Measurements from ENCODE around the gene TTC34. TPM values are rescaled to one million over a fixed set of nuclear protein-coding genes. Genes with fewer than 3 reads are reported as not detected.

The TTC34 gene
- total RNA-seq, 1 experiment from 2014 or later, result 0.79 TPM

DNA sequence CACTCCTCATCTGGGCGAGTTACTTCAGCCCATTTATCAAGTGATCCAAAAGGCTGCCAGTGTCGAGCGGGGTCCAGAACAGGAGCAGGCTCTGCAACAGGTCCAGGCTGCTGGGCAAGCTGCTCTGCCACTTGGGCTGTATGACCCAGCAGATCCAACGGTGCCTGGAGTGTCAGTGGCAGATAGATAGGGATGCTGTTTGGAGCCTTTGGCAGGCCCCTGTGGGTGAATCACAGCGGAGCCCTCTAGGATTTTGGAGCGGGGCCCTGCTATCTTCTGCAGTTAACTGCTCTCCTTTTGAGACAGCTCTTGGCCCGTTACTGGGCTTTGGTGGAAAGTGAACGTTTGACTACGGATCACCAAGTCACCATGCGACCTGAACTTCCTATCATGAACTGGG is 176.2 kb downstream of the TTC34 start:
- H3K36me3 ChIP-seq (ENCODE audit: control insufficient read depth, insufficient read depth, low read length), result no peaks in the 10 kb centered on the region
- H3K27me3 ChIP-seq (replicated peaks; ENCODE audit: control insufficient read depth, insufficient read depth, low read length), result no peaks in the 10 kb centered on the region
- no peaks in the 10 kb centered on the region for H3K36me3 Mint-ChIP-seq (ENCODE audit: insufficient read depth, unreplicated experiment)
- no peaks in the 10 kb centered on the region for H3K4me1 ChIP-seq
- H3K9me3 ChIP-seq, result no peaks in the 10 kb centered on the region
- intact Hi-C loops (cut with micrococcal nuclease; ENCODE audit: unreplicated experiment), result no loop called here
- POLR2A ChIA-PET, result no interaction called here
- H3K4me3 ChIP-seq (ENCODE audit: low read depth, low read length), result no peak overlapping the region
- no peak overlapping the region for H3K27ac Mint-ChIP-seq (ENCODE audit: unreplicated experiment)
- BruUV-seq (replicated peaks), result no TSS peak
- no peaks in the 10 kb centered on the region for H3K4me1 Mint-ChIP-seq (ENCODE audit: low read depth, unreplicated experiment)
- H3K4me3 Mint-ChIP-seq (ENCODE audit: unreplicated experiment), result no peak overlapping the region
- CTCF ChIA-PET, result no interaction called here
- DNase-seq, result no peak
- peaks cover 2% of the 10 kb centered on the region for H3K9me3 Mint-ChIP-seq (ENCODE audit: unreplicated experiment)
- peaks cover 10% of the 10 kb centered on the region for H3K27me3 Mint-ChIP-seq (ENCODE audit: insufficient read depth, unreplicated experiment)
- TF ChIP-seq, protein P1, sequence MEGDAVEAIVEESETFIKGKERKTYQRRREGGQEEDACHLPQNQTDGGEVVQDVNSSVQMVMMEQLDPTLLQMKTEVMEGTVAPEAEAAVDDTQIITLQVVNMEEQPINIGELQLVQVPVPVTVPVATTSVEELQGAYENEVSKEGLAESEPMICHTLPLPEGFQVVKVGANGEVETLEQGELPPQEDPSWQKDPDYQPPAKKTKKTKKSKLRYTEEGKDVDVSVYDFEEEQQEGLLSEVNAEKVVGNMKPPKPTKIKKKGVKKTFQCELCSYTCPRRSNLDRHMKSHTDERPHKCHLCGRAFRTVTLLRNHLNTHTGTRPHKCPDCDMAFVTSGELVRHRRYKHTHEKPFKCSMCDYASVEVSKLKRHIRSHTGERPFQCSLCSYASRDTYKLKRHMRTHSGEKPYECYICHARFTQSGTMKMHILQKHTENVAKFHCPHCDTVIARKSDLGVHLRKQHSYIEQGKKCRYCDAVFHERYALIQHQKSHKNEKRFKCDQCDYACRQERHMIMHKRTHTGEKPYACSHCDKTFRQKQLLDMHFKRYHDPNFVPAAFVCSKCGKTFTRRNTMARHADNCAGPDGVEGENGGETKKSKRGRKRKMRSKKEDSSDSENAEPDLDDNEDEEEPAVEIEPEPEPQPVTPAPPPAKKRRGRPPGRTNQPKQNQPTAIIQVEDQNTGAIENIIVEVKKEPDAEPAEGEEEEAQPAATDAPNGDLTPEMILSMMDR (IDR thresholded peaks at IDR 0.05; ENCODE audit: insufficient read depth in 1 of 2, low read depth in 1 of 2, low read length in 1 of 2, severe bottlenecking in 1 of 2, unreplicated experiment in 1 of 2), result no peak

DNA sequence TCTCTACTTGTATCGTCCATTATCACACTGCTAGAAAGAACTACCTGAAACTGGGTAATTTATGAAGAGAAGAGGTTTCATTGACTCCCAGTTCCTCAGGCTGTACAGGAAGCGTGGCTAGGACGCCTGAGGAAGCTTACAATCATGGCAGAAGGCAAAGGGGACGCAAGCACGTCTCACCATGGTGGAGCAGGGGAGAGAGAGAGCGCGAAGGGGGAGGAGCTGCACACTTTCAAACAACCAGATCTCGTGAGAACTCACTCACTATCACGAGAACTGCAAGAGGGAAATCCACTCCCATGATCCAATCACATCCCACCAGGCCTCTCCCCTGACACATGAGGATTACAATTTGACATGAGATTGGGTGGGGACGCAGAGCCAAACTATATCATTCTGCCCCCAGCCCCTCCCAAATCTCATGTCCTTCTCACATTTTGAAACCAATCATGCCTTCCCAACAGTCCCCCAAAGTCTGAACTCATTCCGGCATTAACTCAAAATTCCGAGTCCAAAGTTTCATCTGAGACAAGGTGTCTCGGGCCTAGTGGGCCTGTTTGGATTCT is 176.7 kb downstream of the TTC34 start:
- DNase-seq, result no peak
- POLR2A ChIA-PET, result no interaction called here
- no peaks in the 10 kb centered on the region for H3K36me3 ChIP-seq (ENCODE audit: control insufficient read depth, insufficient read depth, low read length)
- H3K4me1 ChIP-seq, result no peaks in the 10 kb centered on the region
- no peaks in the 10 kb centered on the region for H3K9me3 ChIP-seq
- no peaks in the 10 kb centered on the region for H3K4me1 Mint-ChIP-seq (ENCODE audit: low read depth, unreplicated experiment)
- H3K9me3 Mint-ChIP-seq (ENCODE audit: unreplicated experiment), result peaks cover 7% of the 10 kb centered on the region
- H3K27ac Mint-ChIP-seq (ENCODE audit: unreplicated experiment), result no peak overlapping the region
- H3K4me3 ChIP-seq (ENCODE audit: low read depth, low read length), result no peak overlapping the region
- CTCF ChIA-PET, result no interaction called here
- TF ChIP-seq, protein P1 (IDR thresholded peaks at IDR 0.05; ENCODE audit: insufficient read depth in 1 of 2, low read depth in 1 of 2, low read length in 1 of 2, severe bottlenecking in 1 of 2, unreplicated experiment in 1 of 2), result no peak
- no TSS peak for BruUV-seq (replicated peaks)
- no peak overlapping the region for H3K4me3 Mint-ChIP-seq (ENCODE audit: unreplicated experiment)
- intact Hi-C loops (cut with micrococcal nuclease; ENCODE audit: unreplicated experiment), result no loop called here
- H3K36me3 Mint-ChIP-seq (ENCODE audit: insufficient read depth, unreplicated experiment), result no peaks in the 10 kb centered on the region
- no peaks in the 10 kb centered on the region for H3K27me3 ChIP-seq (replicated peaks; ENCODE audit: control insufficient read depth, insufficient read depth, low read length)
- peaks cover 10% of the 10 kb centered on the region for H3K27me3 Mint-ChIP-seq (ENCODE audit: insufficient read depth, unreplicated experiment)

DNA sequence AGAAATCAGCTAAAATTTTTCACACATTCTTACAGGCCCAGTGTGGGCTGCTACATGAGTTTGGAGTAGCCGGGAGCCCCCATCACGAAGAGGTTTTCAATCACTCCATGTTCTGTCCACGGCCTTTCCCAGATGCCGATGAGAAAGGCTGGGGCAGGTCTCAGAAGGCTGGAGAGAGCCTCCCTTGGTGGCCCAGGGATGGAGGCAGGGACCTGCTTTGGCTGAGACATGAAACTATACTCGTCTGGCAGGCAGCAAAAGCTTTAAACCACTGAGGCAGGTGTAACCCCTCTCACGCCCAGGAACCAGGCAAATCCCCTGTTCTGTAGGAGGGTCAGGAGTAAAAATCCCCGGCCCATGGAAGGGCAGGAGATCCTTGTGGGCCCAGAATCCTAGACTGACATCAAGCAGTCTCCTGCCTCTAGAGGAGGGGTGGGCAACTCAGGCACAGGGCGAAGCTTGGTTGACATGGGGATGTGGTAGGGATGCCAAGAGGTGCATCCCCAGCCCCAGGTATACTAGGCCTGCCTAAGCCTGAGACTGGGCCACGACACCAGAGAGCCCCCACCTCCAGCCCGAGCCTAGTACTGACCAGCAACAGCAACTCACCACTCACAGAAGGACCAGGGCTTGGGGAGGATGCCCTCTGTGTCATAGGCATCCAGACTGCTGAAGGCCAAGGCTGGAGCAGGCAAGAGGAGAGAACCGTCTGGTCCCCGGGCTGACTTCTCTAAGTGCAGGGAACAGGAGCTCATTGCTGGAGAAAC is 177.7 kb downstream of the TTC34 start:
- no peak for DNase-seq
- no peak overlapping the region for H3K4me3 Mint-ChIP-seq (ENCODE audit: unreplicated experiment)
- Histone ChIP-seq H3K36me3 (ENCODE audit: control insufficient read depth, insufficient read depth, low read length) (no peaks in the 10 kb centered on the region), H3K27me3 (replicated peaks; ENCODE audit: control insufficient read depth, insufficient read depth, low read length) (no peaks in the 10 kb centered on the region), H3K4me3 (ENCODE audit: low read depth, low read length) (no peak overlapping the region), H3K9me3 (no peaks in the 10 kb centered on the region), H3K4me1 (no peaks in the 10 kb centered on the region)
- no TSS peak for BruUV-seq (replicated peaks)
- H3K36me3 Mint-ChIP-seq (ENCODE audit: insufficient read depth, unreplicated experiment), result no peaks in the 10 kb centered on the region
- peaks cover 13% of the 10 kb centered on the region for H3K27me3 Mint-ChIP-seq (ENCODE audit: insufficient read depth, unreplicated experiment)
- intact Hi-C loops (cut with micrococcal nuclease; ENCODE audit: unreplicated experiment), result no loop called here
- H3K4me1 Mint-ChIP-seq (ENCODE audit: low read depth, unreplicated experiment), result no peaks in the 10 kb centered on the region
- TF ChIP-seq, protein P1 (IDR thresholded peaks at IDR 0.05; ENCODE audit: insufficient read depth in 1 of 2, low read depth in 1 of 2, low read length in 1 of 2, severe bottlenecking in 1 of 2, unreplicated experiment in 1 of 2), result no peak
- no peak overlapping the region for H3K27ac Mint-ChIP-seq (ENCODE audit: unreplicated experiment)
- POLR2A ChIA-PET, result no interaction called here
- H3K9me3 Mint-ChIP-seq (ENCODE audit: unreplicated experiment), result peaks cover 12% of the 10 kb centered on the region
- CTCF ChIA-PET, result no interaction called here
